A549 (cell line): ENCODE measurements around the gene LYRM2. TPM values are rescaled to one million over a fixed set of nuclear protein-coding genes. Genes with fewer than 3 reads are reported as not detected.
A peak's percentile ranks its signal among the peaks of the same experiment; 100 is the strongest.

Experiments used
- ATAC-seq, 2 experiments: fragments of 200-7000 bp in 1 of 2; fragments of >200 bp in 1 of 2; cut with Nextera tagmentation in 1 of 2; cut with Tn5 transposase in 1 of 2; 3 replicates each; pipeline versions ENCODE4 v1.8.0 to v1.9.1; 2018 to 2020; ENCODE audit warnings: mild to moderate bottlenecking in 1 of 2, moderate library complexity in 1 of 2
- CTCF ChIA-PET: fragments of 300-600 bp; sonication (Branson Sonifier 250); formaldehyde crosslinking; extraction: SDS; loops from one replicate; lab custom pipeline; 2021; ENCODE audit warnings: antibody characterized with exemption, inconsistent platforms; lab: Yijun Ruan, JAX
- POLR2A ChIA-PET: fragments of 350-600 bp; formaldehyde crosslinking; extraction: SDS; loops from one replicate; lab custom pipeline; 2021; ENCODE audit warnings: antibody characterized with exemption, inconsistent platforms; lab: Yijun Ruan, JAX
- DNase-seq, 2 experiments: peaks; one replicate each; pipeline versions ENCODE4 v3.0.0 to v3.0.0-alpha.2; 2011 to 2016; ENCODE audit warnings: low read depth in 1 of 2, low spot score in 1 of 2
- FAIRE-seq: peaks from 2 replicates; lab custom pipeline; 2011; peaks lifted over from hg19 to GRCh38; lab: Jason Lieb, UNC
- H3K27ac ChIP-seq, 2 experiments: fragments of >200 bp; sonication (Bioruptor Twin); formaldehyde crosslinking; 3 replicates each; pipeline ENCODE4 v1.5.1; 2016 to 2017
- H3K4me1 ChIP-seq: fragments of >200 bp; sonication (Bioruptor Twin); formaldehyde crosslinking; 3 replicates; pipeline ENCODE4 v1.6.1; 2016
- H3K4me2 ChIP-seq: fragments of >200 bp; sonication (Bioruptor Twin); formaldehyde crosslinking; 3 replicates; pipeline ENCODE4 v1.6.1; 2016
- H3K4me3 ChIP-seq: fragments of >200 bp; sonication (Bioruptor Twin); formaldehyde crosslinking; 3 replicates; pipeline ENCODE4 v1.5.1; 2016
- H3K9me3 ChIP-seq: fragments of >200 bp; sonication (Bioruptor Twin); formaldehyde crosslinking; 3 replicates; pipeline ENCODE4 v1.6.1; 2016
- BCL3 ChIP-seq: fragments of >200 bp; sonication (Bioruptor Twin); formaldehyde crosslinking; IDR thresholded peaks from 3 replicates; pipeline ENCODE4 v1.6.1; 2016
- CBX8 ChIP-seq: fragments of 200-600 bp; sonication (generic); IDR thresholded peaks from 2 replicates; pipeline ENCODE4 v1.6.1; 2016
- CHD2 ChIP-seq: fragments of 150-350 bp; IDR thresholded peaks from 2 replicates; pipeline ENCODE4 v1.6.1; 2014; ENCODE audit warnings: low read length; ENCODE audit not compliant: partially characterized antibody
- CTCF ChIP-seq: fragments of >200 bp; sonication (Bioruptor Twin); formaldehyde crosslinking; IDR thresholded peaks from 3 replicates; pipeline ENCODE4 v1.5.1; 2016
- EP300 ChIP-seq, 2 experiments: fragments of >200 bp; sonication (Bioruptor Twin); formaldehyde crosslinking; IDR thresholded peaks; 2 replicates in 1 of 2; 3 replicates in 1 of 2; pipeline ENCODE4 v1.6.1; 2016 to 2017
- ESRRA ChIP-seq: fragments of 150-350 bp; IDR thresholded peaks from 2 replicates; pipeline ENCODE4 v1.6.1; 2014; ENCODE audit warnings: mild to moderate bottlenecking, low read length, borderline replicate concordance
- GATA3 ChIP-seq: IDR thresholded peaks from 2 replicates; pipeline ENCODE4 v1.6.1; 2012; ENCODE audit warnings: borderline replicate concordance
- HEYL ChIP-seq: fragments of 250-450 bp; sonication (Bioruptor Pico); IDR thresholded peaks from 2 replicates; pipeline ENCODE4 v1.8.0; 2021; ENCODE audit warnings: mild to moderate bottlenecking, moderate library complexity
- HOXB5 ChIP-seq: fragments of 250-450 bp; sonication (Bioruptor Pico); IDR thresholded peaks from 2 replicates; pipeline ENCODE4 v1.5.0; 2020; ENCODE audit warnings: mild to moderate bottlenecking, moderate library complexity
- JUN ChIP-seq, 2 experiments: fragments of >200 bp; sonication (Bioruptor Twin); formaldehyde crosslinking; IDR thresholded peaks; 2 replicates in 1 of 2; 3 replicates in 1 of 2; pipeline ENCODE4 v1.6.1; 2016 to 2017
- MAFK ChIP-seq: fragments of 450-650 bp; IDR thresholded peaks from 2 replicates; pipeline ENCODE4 v1.6.1; 2014; ENCODE audit not compliant: partially characterized antibody
- MAX ChIP-seq: IDR thresholded peaks from 2 replicates; pipeline ENCODE4 v1.6.1; 2012
- NFE2L2 ChIP-seq: fragments of 150-350 bp; conservative IDR thresholded peaks from 2 replicates; pipeline ENCODE4 v1.6.1; 2014; ENCODE audit warnings: low read length
- PBX3 ChIP-seq: IDR thresholded peaks from 2 replicates; pipeline ENCODE4 v1.6.1; 2012
- PHF8 ChIP-seq: fragments of 200-600 bp; sonication (generic); IDR thresholded peaks from 2 replicates; pipeline ENCODE4 v1.6.1; 2016; ENCODE audit warnings: low read depth, mild to moderate bottlenecking, antibody characterized with exemption, moderate library complexity, borderline replicate concordance
- POLR2AphosphoS2 ChIP-seq: conservative IDR thresholded peaks from 2 replicates; pipeline ENCODE4 v1.6.1; 2012; ENCODE audit warnings: low read length, improper control_type of control experiment, inconsistent platforms
- RAD21 ChIP-seq, 2 experiments: fragments of >200 bp in 1 of 2; sonication (Bioruptor Twin) in 1 of 2; formaldehyde crosslinking in 1 of 2; IDR thresholded peaks in 1 of 2; conservative IDR thresholded peaks in 1 of 2; 2 replicates in 1 of 2; 3 replicates in 1 of 2; pipeline ENCODE4 v1.6.1; 2012 to 2018; ENCODE audit warnings: inconsistent platforms in 1 of 2
- RCOR1 ChIP-seq: fragments of 150-350 bp; IDR thresholded peaks from 2 replicates; pipeline ENCODE4 v1.6.1; 2014; ENCODE audit warnings: antibody characterized with exemption, low read length, low read depth
- SMC3 ChIP-seq: fragments of >200 bp; sonication (Bioruptor Twin); formaldehyde crosslinking; IDR thresholded peaks from 3 replicates; pipeline ENCODE4 v1.6.1; 2018; ENCODE audit warnings: inconsistent platforms
- TFCP2L1 ChIP-seq: fragments of 250-450 bp; sonication (Bioruptor Pico); IDR thresholded peaks from 2 replicates; pipeline ENCODE4 v1.5.0; 2021; ENCODE audit warnings: mild to moderate bottlenecking
- TP53 ChIP-seq: fragments of 250-450 bp; sonication (Bioruptor Pico); IDR thresholded peaks from 2 replicates; pipeline ENCODE4 v1.5.0; 2021; ENCODE audit warnings: mild to moderate bottlenecking, moderate library complexity
- ZFP36 ChIP-seq: fragments of 450-650 bp; IDR thresholded peaks from 2 replicates; pipeline ENCODE4 v1.6.1; 2014; ENCODE audit warnings: borderline replicate concordance; ENCODE audit not compliant: partially characterized antibody
- WGBS: methylation state at CpG from one replicate; pipeline ENCODE4 v1.1.6; 2017; ENCODE audit errors: missing lambda C conversion rate; 5-methylcytosine and 5-hydroxymethylcytosine counted together
- polyA plus RNA-seq, 4 experiments: library from polyadenylated mRNA; depleted of rRNA in 3 of 4; stranded (reverse); fragments of >200 nt; fragmentation: RNase III in 1 of 4; extraction: RNeasy Plus Mini Kit Qiagen cat#74134 plus additional on column Dnase treatment in 1 of 4; gene quantifications; 2 replicates in 3 of 4; 3 replicates in 1 of 4; pipeline ENCODE4 v1.2.3, GENCODE V29; 2011 to 2017

Gene LYRM2
- polyA plus RNA-seq, 2 of the 4 experiments (the other 2 are of a cell fraction): 33.2 to 56.0 TPM

GRCh38 chr6:89530982-89531381 lies 107.6 kb downstream of the LYRM2 start:
- no peak for TF ChIP-seq RAD21 (conservative IDR thresholded peaks at IDR 0.05 in 1 of 2, IDR thresholded peaks at IDR 0.05 in 1 of 2)
- TF ChIP-seq CHD2: no peak
- TF ChIP-seq HEYL (CRISPR knock-in tag): no peak
- TF ChIP-seq HOXB5 (CRISPR knock-in tag): no peak
- no peak for TF ChIP-seq RCOR1
- no peak for TF ChIP-seq CTCF
- no peak for TF ChIP-seq TFCP2L1 (CRISPR knock-in tag)
- TF ChIP-seq, all 56 proteins: peak for 0
- WGBS: 84% methylated on average over 11 of the region's 11 CpGs
- Histone ChIP-seq H3K27ac (no peak overlapping the region), H3K9me3 (no peaks in the 10 kb centered on the region), H3K4me1 (no peaks in the 10 kb centered on the region), H3K4me3 (no peak overlapping the region), H3K4me2 (no peak overlapping the region)
- POLR2A ChIA-PET: no interaction called here
- CTCF ChIA-PET: no interaction called here
- DNase-seq: no peak
- no peak for FAIRE-seq
- no peak for ATAC-seq

GRCh38 chr6:89528866-89529265 lies 109.7 kb downstream of the LYRM2 start:
- TF ChIP-seq JUN (IDR thresholded peaks at IDR 0.05): no peak
- TF ChIP-seq POLR2AphosphoS2: no peak
- no peak for TF ChIP-seq MAFK
- no peak for TF ChIP-seq SMC3
- TF ChIP-seq ESRRA: no peak
- no peak for TF ChIP-seq BCL3
- no peak for TF ChIP-seq PHF8
- TF ChIP-seq EP300 (IDR thresholded peaks at IDR 0.05): no peak
- TF ChIP-seq PBX3: no peak
- no peak for TF ChIP-seq HOXB5 (CRISPR knock-in tag)
- no peak for TF ChIP-seq GATA3
- no peak for TF ChIP-seq RAD21 (conservative IDR thresholded peaks at IDR 0.05 in 1 of 2, IDR thresholded peaks at IDR 0.05 in 1 of 2)
- TF ChIP-seq CBX8: no peak
- TF ChIP-seq TP53 (CRISPR knock-in tag): no peak
- TF ChIP-seq TFCP2L1 (CRISPR knock-in tag): no peak
- no peak for TF ChIP-seq ZFP36
- TF ChIP-seq MAX: no peak
- TF ChIP-seq NFE2L2: no peak
- no peak for TF ChIP-seq CHD2
- TF ChIP-seq RCOR1: no peak
- TF ChIP-seq, all 56 proteins: peak for 0
- FAIRE-seq: no peak
- DNase-seq: no peak
- CTCF ChIA-PET: no interaction called here
- no peaks in the 10 kb centered on the region for H3K4me1 ChIP-seq
- no peak for ATAC-seq
- no peak overlapping the region for H3K4me3 ChIP-seq
- no peak overlapping the region for H3K27ac ChIP-seq
- POLR2A ChIA-PET: no interaction called here
- H3K4me2 ChIP-seq: no peak overlapping the region
- no peaks in the 10 kb centered on the region for H3K9me3 ChIP-seq

- POLR2A ChIA-PET: no interaction called here
- ATAC-seq (no peak), DNase-seq (peak in 1 of 2 experiments; percentile 17)
- no peaks in the 10 kb centered on the region for H3K4me1 ChIP-seq
- WGBS: 96% methylated on average over 2 of the region's 2 CpGs
- TF ChIP-seq TFCP2L1 (CRISPR knock-in tag): no peak
- TF ChIP-seq, all 56 proteins: peak for 0
- FAIRE-seq: no peak
- no peak overlapping the region for H3K4me2 ChIP-seq
- no peak overlapping the region for H3K4me3 ChIP-seq
- CTCF ChIA-PET: no interaction called here
- no peaks in the 10 kb centered on the region for H3K9me3 ChIP-seq
- no peak overlapping the region for H3K27ac ChIP-seq
These were observed 110.9 kb downstream of the LYRM2 start for GRCh38 chr6:89527634-89528033.
